CD4-positive, alpha-beta T cell (primary cell): ENCODE data around the gene MYRIP. TPM values are rescaled to one million over a fixed set of nuclear protein-coding genes. Genes with fewer than 3 reads are reported as not detected.

Experiments
- ATAC-seq: fragments of 200-7000 bp; cut with Tn5 transposase; one replicate; pipeline ENCODE4 v1.10.0; 2022; ENCODE audit warnings: mild to moderate bottlenecking; ENCODE audit not compliant: poor library complexity
- CTCF ChIA-PET: fragments of 350-600 bp; sonication (Branson Sonifier 250); formaldehyde crosslinking; loops from one replicate; lab custom pipeline; 2021; ENCODE audit warnings: antibody characterized with exemption, inconsistent platforms; lab: Charles Lee
- POLR2A ChIA-PET: fragments of 350-600 bp; sonication (Branson Sonifier 250); formaldehyde crosslinking; loops from one replicate; lab custom pipeline; 2021; ENCODE audit warnings: antibody characterized with exemption, inconsistent platforms; lab: Charles Lee
- DNase-seq, 14 experiments: peaks; one replicate each; pipeline ENCODE4 v3.0.0-alpha.2; 2013 to 2020; ENCODE audit warnings: mixed read lengths in 2 of 14
- H3K27ac ChIP-seq, 2 donors: one replicate each; pipeline versions ENCODE4 v1.5.1 to v1.7.0; 2013; ENCODE audit warnings: low read length in 2 of 2, low read depth in 1 of 2, mild to moderate bottlenecking in 1 of 2
- H3K27me3 ChIP-seq, 2 experiments: 1 replicate in 1 of 2; 2 replicates in 1 of 2; pipeline versions ENCODE4 v1.6.1 to v1.7.0; 2013; ENCODE audit warnings: low read length in 2 of 2, control low read depth in 1 of 2, mild to moderate bottlenecking in 1 of 2, moderate library complexity in 1 of 2; ENCODE audit not compliant: insufficient read depth in 2 of 2, control insufficient read depth in 1 of 2
- H3K36me3 ChIP-seq: one replicate; pipeline ENCODE4 v1.6.1; 2013; ENCODE audit warnings: low read length, control low read depth; ENCODE audit not compliant: insufficient read depth
- H3K4me1 ChIP-seq: one replicate; pipeline ENCODE4 v1.6.1; 2013; ENCODE audit warnings: low read length, control low read depth; ENCODE audit not compliant: insufficient read depth
- H3K4me3 ChIP-seq: one replicate; pipeline ENCODE4 v1.5.1; 2013; ENCODE audit warnings: mild to moderate bottlenecking, low read length, moderate library complexity
- H3K9me3 ChIP-seq, 2 experiments: 1 replicate in 1 of 2; 2 replicates in 1 of 2; pipeline versions ENCODE4 v1.6.1 to v1.7.0; 2013; ENCODE audit warnings: low read length in 2 of 2, mild to moderate bottlenecking in 2 of 2, control low read depth in 1 of 2, moderate library complexity in 1 of 2; ENCODE audit not compliant: control insufficient read depth in 1 of 2, insufficient read depth in 1 of 2
- H3K27ac Mint-ChIP-seq: one replicate; pipeline ENCODE4 v1.8.0; 2020; ENCODE audit warnings: mixed read lengths
- H3K27me3 Mint-ChIP-seq: one replicate; pipeline ENCODE4 v1.8.0; 2021; ENCODE audit warnings: mixed read lengths
- H3K36me3 Mint-ChIP-seq: one replicate; pipeline ENCODE4 v1.8.0; 2021; ENCODE audit warnings: low read depth, mixed read lengths
- H3K4me1 Mint-ChIP-seq: one replicate; pipeline ENCODE4 v1.8.0; 2021; ENCODE audit warnings: low read depth, mixed read lengths
- H3K4me3 Mint-ChIP-seq: one replicate; pipeline ENCODE4 v1.8.0; 2020; ENCODE audit warnings: mild to moderate bottlenecking, mixed read lengths
- H3K9me3 Mint-ChIP-seq: one replicate; pipeline ENCODE4 v1.8.0; 2020; ENCODE audit warnings: mixed read lengths
- intact Hi-C, 2 experiments: fragments of 100-400 bp; cut with DNase I in 1 of 2; cut with micrococcal nuclease in 1 of 2; formaldehyde crosslinking; loops; one replicate each; pipeline versions ENCODE4 v1.15.1 to v1.9.0; 2023 to 2025; cut with DNase I, micrococcal nuclease
- total RNA-seq, 174 experiments: library from RNA in 2 of 174; stranded (reverse) in 2 of 174; gene quantifications; one replicate each; pipeline ENCODE4 v1.2.3 and lab custom pipeline; 2021 to 2026
- TF ChIP-seq, protein P1 (sequence below): fragments of 200-600 bp; IDR thresholded peaks from one replicate; pipeline ENCODE4 v1.8.0; 2022; ENCODE audit warnings: antibody characterized with exemption, mild to moderate bottlenecking

MYRIP gene
- total RNA-seq, 2 experiments from 2014 or later = not detected

- ATAC-seq = no peak
- Mint-ChIP-seq H3K4me3 (no peak overlapping the region), H3K27me3 (peaks cover 10% of the 10 kb centered on the region), H3K36me3 (no peaks in the 10 kb centered on the region), H3K27ac (no peak overlapping the region), H3K4me1 (no peaks in the 10 kb centered on the region), H3K9me3 (no peaks in the 10 kb centered on the region)
- TF ChIP-seq, protein P1, sequence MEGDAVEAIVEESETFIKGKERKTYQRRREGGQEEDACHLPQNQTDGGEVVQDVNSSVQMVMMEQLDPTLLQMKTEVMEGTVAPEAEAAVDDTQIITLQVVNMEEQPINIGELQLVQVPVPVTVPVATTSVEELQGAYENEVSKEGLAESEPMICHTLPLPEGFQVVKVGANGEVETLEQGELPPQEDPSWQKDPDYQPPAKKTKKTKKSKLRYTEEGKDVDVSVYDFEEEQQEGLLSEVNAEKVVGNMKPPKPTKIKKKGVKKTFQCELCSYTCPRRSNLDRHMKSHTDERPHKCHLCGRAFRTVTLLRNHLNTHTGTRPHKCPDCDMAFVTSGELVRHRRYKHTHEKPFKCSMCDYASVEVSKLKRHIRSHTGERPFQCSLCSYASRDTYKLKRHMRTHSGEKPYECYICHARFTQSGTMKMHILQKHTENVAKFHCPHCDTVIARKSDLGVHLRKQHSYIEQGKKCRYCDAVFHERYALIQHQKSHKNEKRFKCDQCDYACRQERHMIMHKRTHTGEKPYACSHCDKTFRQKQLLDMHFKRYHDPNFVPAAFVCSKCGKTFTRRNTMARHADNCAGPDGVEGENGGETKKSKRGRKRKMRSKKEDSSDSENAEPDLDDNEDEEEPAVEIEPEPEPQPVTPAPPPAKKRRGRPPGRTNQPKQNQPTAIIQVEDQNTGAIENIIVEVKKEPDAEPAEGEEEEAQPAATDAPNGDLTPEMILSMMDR = no peak
- Histone ChIP-seq H3K4me1 (no peaks in the 10 kb centered on the region), H3K27ac (no peak overlapping the region), H3K36me3 (no peaks in the 10 kb centered on the region), H3K9me3 (no peaks in the 10 kb centered on the region), H3K4me3 (no peak overlapping the region), H3K27me3 (no peaks in the 10 kb centered on the region)
- DNase-seq = no peak
- intact Hi-C loops = no loop called here
- ChIA-PET POLR2A (no interaction called here), CTCF (no interaction called here)
These were observed 300.5 kb downstream of the MYRIP start for GRCh38 chr3:40109641-40110490.

DNA sequence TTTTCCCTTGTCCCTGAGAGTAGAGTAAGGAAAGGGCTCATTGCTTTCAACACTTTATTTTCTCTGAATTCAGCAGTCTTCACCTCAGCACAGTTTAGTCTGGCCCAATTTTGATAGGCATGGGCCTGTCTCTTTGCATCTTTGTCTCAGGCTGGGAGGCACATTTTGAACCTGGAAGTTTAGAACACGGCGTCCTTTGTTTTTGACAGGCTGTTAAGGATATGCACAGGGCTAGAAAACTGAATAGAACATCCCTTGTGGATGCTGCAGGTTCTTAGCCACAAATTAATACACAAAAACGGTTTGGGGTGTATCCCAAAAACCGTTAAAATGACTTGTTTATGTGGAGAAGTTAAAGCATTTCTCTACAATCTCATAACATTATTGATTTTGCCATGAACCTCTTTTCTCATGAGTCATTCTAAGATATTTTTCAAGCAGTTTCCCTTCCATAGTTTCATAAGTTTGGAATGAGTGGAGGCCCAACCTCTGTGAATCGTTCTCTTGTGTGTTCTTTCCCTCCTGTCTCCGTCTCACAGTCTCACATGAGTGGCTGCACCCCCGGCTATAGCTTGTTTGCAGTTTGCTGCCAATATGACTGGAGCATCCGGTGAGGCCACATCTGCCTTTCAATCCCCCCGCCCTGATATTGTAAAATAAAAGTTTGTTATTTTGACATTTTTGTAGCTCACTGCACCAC is 307.2 kb downstream of the MYRIP start:
- Histone ChIP-seq H3K27me3 (no peaks in the 10 kb centered on the region), H3K36me3 (no peaks in the 10 kb centered on the region), H3K4me3 (no peak overlapping the region), H3K9me3 (no peaks in the 10 kb centered on the region), H3K4me1 (no peaks in the 10 kb centered on the region), H3K27ac (no peak overlapping the region)
- H3K36me3 Mint-ChIP-seq = no peaks in the 10 kb centered on the region
- TF ChIP-seq, protein P1 = no peak
- ChIA-PET POLR2A (no interaction called here), CTCF (interaction anchor here (0.8 kb wide), 1 partner anchor 9 kb away, joined by 3 read pairs; no protein-coding TSS in a partner anchor)
- no peaks in the 10 kb centered on the region for H3K4me1 Mint-ChIP-seq
- peaks cover 6% of the 10 kb centered on the region for H3K27me3 Mint-ChIP-seq
- no peak for DNase-seq
- intact Hi-C loops = no loop called here
- H3K9me3 Mint-ChIP-seq = no peaks in the 10 kb centered on the region
- no peak for ATAC-seq
- no peak overlapping the region for H3K27ac Mint-ChIP-seq
- no peak overlapping the region for H3K4me3 Mint-ChIP-seq

- H3K27ac Mint-ChIP-seq = no peak overlapping the region
- POLR2A ChIA-PET = no interaction called here
- CTCF ChIA-PET = no interaction called here
These were observed 308.7 kb downstream of the MYRIP start for GRCh38 chr3:40118091-40118490.

More at GRCh38 chr3:40118091-40118490, 308.7 kb downstream of the MYRIP start:
- Histone ChIP-seq H3K27ac (no peak overlapping the region), H3K4me3 (no peak overlapping the region), H3K4me1 (no peaks in the 10 kb centered on the region), H3K27me3 (no peaks in the 10 kb centered on the region), H3K36me3 (no peaks in the 10 kb centered on the region), H3K9me3 (no peaks in the 10 kb centered on the region)
- Mint-ChIP-seq H3K36me3 (no peaks in the 10 kb centered on the region), H3K4me3 (no peak overlapping the region), H3K27me3 (peaks cover 6% of the 10 kb centered on the region), H3K4me1 (no peaks in the 10 kb centered on the region), H3K9me3 (no peaks in the 10 kb centered on the region)
- no peak for ATAC-seq
- intact Hi-C loops = no loop called here
- TF ChIP-seq, protein P1 = no peak
- DNase-seq = no peak
